ENCODE results near the gene SAFB.

The SAFB gene

GRCh38 chr19:5713228-5713627 lies 90.3 kb downstream of the SAFB start:
- Histone ChIP-seq H3K27ac (no peak overlapping the region), H3K4me1 (peaks cover 0 to 11% (median 7%) of the 10 kb centered on the region in 4 donors), H3K36me3 (peaks cover 29 to 66% (median 51%) of the 10 kb centered on the region in 3 donors), H3K4me3 (no peak overlapping the region), H3K27me3 (no peaks in the 10 kb centered on the region), H3K9me3 (no peaks in the 10 kb centered on the region)
- no peak for TF ChIP-seq CTCF (IDR thresholded peaks at IDR 0.05)
- DNase-seq, result no peak
- intact Hi-C loops (cut with DNase I; ENCODE audit: low total_unique reads), result no loop called here

DNA sequence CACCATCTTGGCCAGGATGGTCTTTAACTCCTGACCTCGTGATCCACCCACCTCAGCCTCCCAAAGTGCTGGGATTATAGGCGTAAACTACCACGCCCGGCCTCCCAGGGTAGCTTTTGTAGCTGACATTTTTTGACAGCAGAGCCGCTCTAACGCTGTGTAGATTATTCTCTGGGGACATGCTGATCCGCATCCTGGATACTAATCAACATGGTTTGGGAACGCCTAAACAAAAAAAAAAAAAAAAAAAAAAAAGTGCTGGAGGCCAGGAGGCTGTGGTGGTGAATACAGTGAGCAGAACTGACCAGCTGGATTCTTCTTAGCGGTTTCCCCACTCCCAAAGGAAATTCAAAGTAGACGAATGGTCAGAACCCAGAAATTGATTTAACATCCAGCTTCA lies 91.9 kb downstream of the SAFB start:
- no peaks in the 10 kb centered on the region for H3K9me3 ChIP-seq
- intact Hi-C loops (cut with DNase I; ENCODE audit: low total_unique reads), result no loop called here
- no peak for DNase-seq
- no peak overlapping the region for H3K4me3 ChIP-seq
- no peak for TF ChIP-seq CTCF (IDR thresholded peaks at IDR 0.05)
- peaks cover 25 to 50% (median 42%) of the 10 kb centered on the region in 3 donors for H3K36me3 ChIP-seq
- no peaks in the 10 kb centered on the region for H3K27me3 ChIP-seq
- peaks cover 0 to 24% (median 18%) of the 10 kb centered on the region in 4 donors for H3K4me1 ChIP-seq
- H3K27ac ChIP-seq, result no peak overlapping the region

DNA sequence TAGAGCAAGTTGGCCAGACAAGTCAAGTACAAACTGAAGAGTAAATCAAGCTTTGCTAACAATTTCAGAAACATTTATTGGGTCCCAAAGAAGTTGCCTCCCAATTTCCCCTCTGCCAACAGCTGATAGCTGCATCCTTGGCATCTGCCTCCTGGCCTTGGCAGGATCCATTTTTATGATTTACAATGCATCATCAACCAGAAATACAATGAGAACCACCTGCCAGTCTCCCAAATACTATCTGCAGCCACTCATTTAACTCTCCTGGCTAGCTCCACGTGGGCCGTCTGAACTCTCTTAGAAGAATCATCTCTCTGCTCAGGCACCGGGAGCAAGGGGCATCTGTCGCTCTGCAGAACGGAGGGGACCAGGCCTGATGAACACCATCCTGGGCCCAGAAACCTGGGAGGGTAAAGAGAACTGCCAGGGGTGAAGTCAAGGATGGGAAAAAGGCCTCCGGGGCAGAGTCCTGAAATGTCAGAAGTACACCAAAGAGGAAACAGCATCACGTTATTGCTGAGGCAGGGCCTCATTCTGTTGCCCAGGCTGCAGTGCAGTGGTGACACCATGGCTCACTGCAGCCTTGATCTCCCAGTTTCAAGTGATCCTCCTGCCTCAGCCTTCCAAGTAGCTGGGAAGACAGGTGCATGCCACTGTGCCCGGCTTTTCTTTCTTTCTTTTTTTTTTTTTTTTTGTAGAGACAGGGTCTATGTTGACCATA lies 94.5 kb downstream of the SAFB start:
- no peak for TF ChIP-seq CTCF (IDR thresholded peaks at IDR 0.05)
- peaks cover 0 to 31% (median 21%) of the 10 kb centered on the region in 4 donors for H3K4me1 ChIP-seq
- no peaks in the 10 kb centered on the region for H3K27me3 ChIP-seq
- intact Hi-C loops (cut with DNase I; ENCODE audit: low total_unique reads), result no loop called here
- no peak for DNase-seq
- H3K9me3 ChIP-seq, result no peaks in the 10 kb centered on the region
- no peak overlapping the region for H3K4me3 ChIP-seq
- H3K36me3 ChIP-seq, result peaks cover 10 to 24% (median 17%) of the 10 kb centered on the region in 3 donors
- no peak overlapping the region for H3K27ac ChIP-seq
